Panc1 (cell line): ENCODE results near the gene H2AZ2.

Source experiments
- CTCF ChIP-seq: fragments of 450-650 bp; IDR thresholded peaks from 2 replicates; pipeline ENCODE4 v1.5.1; 2017; ENCODE audit warnings: mild to moderate bottlenecking
- POLR2AphosphoS5 ChIP-seq: IDR thresholded peaks from 2 replicates; pipeline ENCODE4 v1.6.1; 2012; ENCODE audit warnings: mild to moderate bottlenecking, low read depth, low read length, moderate library complexity
- REST ChIP-seq, 2 experiments: IDR thresholded peaks; 2 replicates each; pipeline ENCODE4 v1.6.1; 2011 to 2012; ENCODE audit warnings: low read depth in 2 of 2, control low read depth in 1 of 2, low read length in 1 of 2, mild to moderate bottlenecking in 1 of 2, moderate library complexity in 1 of 2; ENCODE audit not compliant: insufficient read depth in 1 of 2
- SIN3A ChIP-seq: IDR thresholded peaks from 2 replicates; pipeline ENCODE4 v1.6.1; 2012; ENCODE audit warnings: low read depth, mild to moderate bottlenecking, low read length, moderate library complexity, borderline replicate concordance; ENCODE audit not compliant: insufficient read depth

- TF ChIP-seq CTCF (no peak), REST (IDR thresholded peaks at IDR 0.05; ENCODE audit: insufficient read depth in 1 of 2, low read depth in 2 of 2, low read length in 1 of 2) (no peak), POLR2AphosphoS5 (no peak), SIN3A (no peak)
These were observed 53.6 kb downstream of the H2AZ2 start for GRCh38 chr7:44794331-44794730.
